HG03469 (cell line): ENCODE data around the gene PPP3CB.

Source experiments
- ATAC-seq: cut with Tn5 transposase; IDR thresholded peaks from one replicate; pipeline ENCODE4 v1.9.1; 2021; ENCODE audit warnings: mild to moderate bottlenecking, moderate library complexity, moderate number of reproducible peaks; ENCODE audit not compliant: unreplicated experiment

Gene PPP3CB

GRCh38 chr10:73485320-73485719 lies 10.5 kb downstream of the PPP3CB start:
- ATAC-seq, result no peak

- no peak for ATAC-seq
These were observed 15.7 kb downstream of the PPP3CB start for GRCh38 chr10:73480158-73480557.

- no peak for ATAC-seq
These were observed 17.2 kb downstream of the PPP3CB start for GRCh38 chr10:73478636-73479035.

DNA sequence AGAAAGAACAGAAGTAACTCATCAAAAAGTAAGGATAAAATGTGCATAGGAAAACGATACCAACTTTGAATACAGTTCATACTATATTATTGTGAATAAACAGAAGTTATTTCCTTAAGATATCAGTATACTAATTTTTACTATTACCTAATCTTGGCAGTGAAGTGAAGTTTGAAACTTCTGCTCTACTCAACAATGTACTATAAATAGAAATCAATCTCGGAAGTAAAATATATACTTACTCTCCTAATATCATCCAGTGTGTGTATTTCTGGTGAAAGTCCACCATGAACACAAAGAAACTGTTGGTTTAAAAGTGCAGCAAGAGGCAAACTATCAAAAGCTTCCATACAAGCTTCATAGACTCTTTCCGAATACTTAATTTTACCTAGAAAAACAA lies 24.6 kb downstream of the PPP3CB start:
- ATAC-seq, result no peak

GRCh38 chr10:73469579-73469978 lies 26.2 kb downstream of the PPP3CB start:
- ATAC-seq, result no peak

DNA sequence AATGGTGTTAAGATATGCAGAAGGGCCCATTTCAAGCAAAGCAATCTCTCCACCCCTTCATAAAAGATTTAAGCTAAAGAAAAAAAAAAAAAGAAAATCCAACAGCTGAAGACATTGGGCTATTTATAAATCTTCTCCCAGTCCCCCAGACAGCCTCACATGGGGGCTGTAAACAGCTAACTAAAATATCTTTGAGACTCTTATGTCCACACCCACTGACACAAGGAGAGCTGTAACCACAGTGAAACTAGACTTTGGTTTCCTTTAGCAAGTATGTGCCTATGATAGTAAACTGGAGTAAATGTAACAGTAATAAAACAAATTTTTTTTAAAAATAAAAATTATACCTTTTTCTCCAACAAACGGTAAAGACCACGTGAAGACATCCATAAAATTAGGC lies 28.6 kb downstream of the PPP3CB start:
- no peak for ATAC-seq

GRCh38 chr10:73465978-73466726 lies 29.7 kb downstream of the PPP3CB start:
- ATAC-seq, result no peak

DNA sequence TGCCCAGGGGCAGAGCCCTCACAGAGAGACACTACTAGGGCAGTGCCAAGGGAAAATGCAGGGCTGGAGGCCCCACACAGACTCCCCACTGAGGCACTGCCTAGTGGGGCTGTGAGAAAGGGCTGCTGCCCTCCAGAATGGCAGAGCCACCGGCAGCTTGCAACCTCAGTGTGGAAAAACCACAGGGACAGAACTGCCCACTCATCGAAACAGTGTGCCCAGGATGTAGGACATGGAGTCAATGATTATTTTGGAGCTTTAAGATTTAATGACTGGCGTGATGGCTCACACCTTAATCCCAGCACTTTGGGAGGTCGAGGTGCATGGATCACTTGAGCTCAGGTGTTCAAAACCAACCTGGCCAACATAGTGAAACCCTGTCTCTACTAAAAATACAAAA lies 34.9 kb downstream of the PPP3CB start:
- no peak for ATAC-seq

GRCh38 chr10:73459683-73460314 lies 36.0 kb downstream of the PPP3CB start:
- no peak for ATAC-seq

GRCh38 chr10:73456187-73456890 lies 39.5 kb downstream of the PPP3CB start:
- no peak for ATAC-seq

- ATAC-seq, result no peak
These were observed 46.7 kb downstream of the PPP3CB start for GRCh38 chr10:73449113-73449512.

GRCh38 chr10:73448384-73448783 lies 47.4 kb downstream of the PPP3CB start:
- no peak for ATAC-seq

GRCh38 chr10:73446926-73447325 lies 48.9 kb downstream of the PPP3CB start:
- no peak for ATAC-seq

- no peak for ATAC-seq
These were observed 51.4 kb downstream of the PPP3CB start for GRCh38 chr10:73444457-73444856.

DNA sequence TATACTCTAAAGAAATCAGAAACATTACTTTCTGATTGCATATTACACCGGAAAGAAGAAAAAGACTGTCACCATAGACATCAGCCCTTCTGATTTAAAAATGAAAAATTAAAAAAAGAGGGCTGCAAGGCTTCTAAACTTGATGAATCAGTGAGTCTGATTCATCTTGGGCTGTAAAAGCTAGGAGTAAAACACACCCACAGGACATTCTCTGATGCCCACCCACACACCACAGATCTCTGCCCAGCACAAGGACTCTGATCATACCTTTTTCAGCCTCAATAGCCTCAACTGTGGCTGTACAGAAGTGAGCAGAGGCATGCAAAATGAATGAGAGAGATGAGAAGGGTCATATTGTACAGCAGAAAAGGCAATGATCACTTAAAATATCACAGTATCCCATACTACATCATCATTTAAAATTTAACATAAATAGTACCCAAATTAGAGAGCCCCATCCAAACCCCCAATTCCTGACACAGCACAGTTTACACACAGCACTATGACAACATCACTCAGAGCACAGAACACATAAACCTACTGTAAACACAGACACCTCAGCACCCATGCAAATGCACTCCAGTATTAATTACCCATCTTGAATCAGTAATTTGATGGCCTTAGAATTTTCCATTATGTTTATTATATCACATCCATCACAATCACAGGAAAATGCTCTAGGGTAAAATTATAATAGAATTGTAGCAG lies 56.1 kb downstream of the PPP3CB start:
- ATAC-seq, result no peak

DNA sequence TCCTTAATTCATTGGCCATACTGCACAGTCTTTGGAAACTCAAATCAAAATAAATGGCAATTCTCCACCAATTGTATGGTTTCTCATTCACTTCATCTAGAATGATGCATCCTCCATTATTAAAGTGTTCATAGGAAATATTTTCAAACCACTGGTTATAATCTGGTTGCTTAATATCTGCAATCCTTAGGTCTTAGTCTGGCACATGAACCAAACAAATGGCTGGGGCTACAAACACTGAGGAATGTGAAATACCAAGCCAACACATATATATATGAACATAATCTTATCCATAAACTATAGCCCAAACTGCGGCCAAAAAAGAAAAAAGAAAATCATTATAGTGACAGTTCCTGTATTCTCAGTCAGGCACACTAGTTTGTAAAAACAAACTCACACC lies 56.8 kb downstream of the PPP3CB start:
- no peak for ATAC-seq

DNA sequence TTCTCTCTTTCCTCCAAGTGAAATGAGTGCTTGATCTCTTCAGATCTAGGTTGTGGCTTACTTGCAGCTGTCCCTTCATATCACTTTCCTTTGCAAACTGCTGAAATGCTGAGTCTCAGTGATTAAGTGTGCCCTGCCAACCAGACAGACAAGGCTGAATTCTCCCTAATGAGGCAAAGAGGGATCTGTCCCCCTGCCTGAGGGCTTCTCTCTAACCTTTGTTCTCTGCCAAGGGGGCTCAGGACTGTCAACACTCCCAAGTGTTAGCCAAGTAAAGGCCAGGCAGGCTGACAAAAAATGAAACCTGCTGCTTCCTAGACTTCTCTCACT lies 62.3 kb downstream of the PPP3CB start, which contains the start of gene MSS51:
TSS of gene MSS51 (minus strand) at position 24 of the 330 bp plus-strand sequence. CDS start 5,277 bp downstream, outside the sequence.
- no peak for ATAC-seq

DNA sequence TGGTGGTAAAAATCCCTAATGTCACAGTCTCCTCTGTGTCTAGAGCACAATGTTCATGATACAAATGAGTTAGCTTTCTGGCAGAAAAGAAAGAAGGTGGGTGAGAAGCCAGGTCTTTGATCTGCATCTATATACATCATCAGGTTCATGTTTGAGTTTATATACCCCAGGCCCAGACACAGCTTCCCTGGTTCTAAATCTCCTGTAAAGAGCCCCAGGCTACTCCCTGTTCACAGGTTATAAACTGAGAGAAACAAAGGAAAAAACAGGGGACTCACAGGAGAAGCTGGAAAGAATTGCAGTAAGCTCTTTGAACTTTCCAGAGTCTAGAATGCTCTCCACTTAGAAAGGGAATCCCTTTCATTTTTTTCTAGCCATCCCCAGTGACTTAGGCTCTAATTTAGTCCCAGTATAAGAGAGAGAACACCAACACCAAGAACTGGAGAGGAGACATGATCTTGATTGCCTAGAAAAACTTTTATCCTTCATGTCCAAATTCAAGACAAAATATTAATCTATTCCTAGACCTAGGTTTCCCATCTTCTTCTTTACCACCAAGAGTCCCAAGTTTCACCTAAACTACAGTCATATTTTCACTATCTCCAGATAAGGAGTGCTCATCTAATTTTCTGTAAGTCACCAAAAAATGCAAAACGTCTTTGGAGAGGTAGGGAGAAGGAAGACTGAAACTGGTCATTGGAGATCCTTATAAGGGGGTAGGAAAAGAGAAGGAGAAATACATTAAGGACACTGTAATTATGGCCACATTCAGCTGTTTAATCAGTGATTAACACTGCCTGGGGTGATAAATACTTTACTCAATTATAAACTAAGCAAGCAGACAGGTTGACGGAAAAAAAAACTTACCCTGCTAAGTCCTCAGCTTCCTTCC lies 62.9 kb downstream of the PPP3CB start:
- ATAC-seq, result no peak

DNA sequence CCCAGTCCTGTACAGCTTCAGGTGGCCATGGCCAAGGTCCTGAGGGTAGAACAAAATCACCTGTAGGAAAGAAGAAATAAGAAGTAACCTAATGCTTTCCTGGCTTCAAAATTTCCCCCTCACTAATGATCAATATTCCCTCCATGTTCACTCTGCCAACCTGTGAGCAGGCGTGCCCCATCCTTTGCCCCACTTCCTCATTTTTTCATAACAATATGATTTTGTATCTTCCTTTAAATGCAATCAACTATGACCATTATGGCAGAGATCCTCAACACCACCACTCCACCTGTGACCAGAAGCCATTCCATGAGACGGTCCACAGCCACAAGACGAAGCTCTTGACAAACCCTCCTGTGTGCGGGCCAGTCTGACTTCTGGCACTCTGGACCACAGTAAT lies 69.5 kb downstream of the PPP3CB start:
- ATAC-seq, result no peak

GRCh38 chr10:73424478-73424877 lies 71.3 kb downstream of the PPP3CB start:
- no peak for ATAC-seq
